ENCODE measurements around the gene TCF23.
"Not testable (repeated sequence)": the region's sequence is repeated elsewhere in the genome, so short reads cannot be mapped to it uniquely, and the experiment has no call there.

TCF23 gene

GRCh38 chr2:27109083-27109482 is 39.7 kb upstream of the TCF23 start:
- H3K4me3 ChIP-seq (ENCODE audit: low read length, poor library complexity, severe bottlenecking): no peak overlapping the region
- H2AFZ ChIP-seq (ENCODE audit: low read length): no peak overlapping the region
- H3K9me2 ChIP-seq (replicated peaks; ENCODE audit: low read depth, low read length): no peaks in the 10 kb centered on the region
- H3K9ac ChIP-seq (ENCODE audit: low read depth, low read length, poor library complexity, severe bottlenecking): no peak overlapping the region
- no peak for TF ChIP-seq CTCF (conservative IDR thresholded peaks at IDR 0.05; ENCODE audit: low read length)
- TF ChIP-seq EZH2phosphoT487 (IDR thresholded peaks at IDR 0.05; ENCODE audit: borderline replicate concordance): no peak
- no peaks in the 10 kb centered on the region for H3K27me3 ChIP-seq (ENCODE audit: insufficient read depth, low read length, poor library complexity, severe bottlenecking)
- no peaks in the 10 kb centered on the region for H3K36me3 ChIP-seq (ENCODE audit: insufficient read depth, low read length)
- no peaks in the 10 kb centered on the region for H3K79me2 ChIP-seq (ENCODE audit: insufficient read depth, low read length)
- no peak overlapping the region for H3K4me2 ChIP-seq (ENCODE audit: low read depth, low read length, poor library complexity, severe bottlenecking)
- H3F3A ChIP-seq (ENCODE audit: low read depth): no peaks in the 10 kb centered on the region; the same call in 1 of the 2 replicates
- H3K4me1 ChIP-seq (ENCODE audit: insufficient read depth, low read length, poor library complexity, severe bottlenecking): no peaks in the 10 kb centered on the region
- H3K9me3 ChIP-seq (ENCODE audit: insufficient read depth, low read depth, low read length): no peaks in the 10 kb centered on the region
- H4K20me1 ChIP-seq (ENCODE audit: insufficient read depth, low read length, poor library complexity, severe bottlenecking): no peaks in the 10 kb centered on the region

GRCh38 chr2:27110603-27111352 is 38.0 kb upstream of the TCF23 start:
- peak overlapping the region; percentile 53 for H3K4me2 ChIP-seq (ENCODE audit: low read depth, low read length, poor library complexity, severe bottlenecking)
- peak overlapping the region; percentile 40 for H3K4me3 ChIP-seq (ENCODE audit: low read length, poor library complexity, severe bottlenecking)
- not testable (repeated sequence) for H3K9ac ChIP-seq (ENCODE audit: low read depth, low read length, poor library complexity, severe bottlenecking); H3K27me3 ChIP-seq (ENCODE audit: insufficient read depth, low read length, poor library complexity, severe bottlenecking); H3F3A ChIP-seq (ENCODE audit: low read depth); H3K9me3 ChIP-seq (ENCODE audit: insufficient read depth, low read depth, low read length); H3K79me2 ChIP-seq (ENCODE audit: insufficient read depth, low read length); H3K9me2 ChIP-seq (replicated peaks; ENCODE audit: low read depth, low read length); H4K20me1 ChIP-seq (ENCODE audit: insufficient read depth, low read length, poor library complexity, severe bottlenecking); H3K4me1 ChIP-seq (ENCODE audit: insufficient read depth, low read length, poor library complexity, severe bottlenecking); H3K36me3 ChIP-seq (ENCODE audit: insufficient read depth, low read length)
- H2AFZ ChIP-seq (ENCODE audit: low read length): peak overlapping the region; percentile 77

GRCh38 chr2:27111392-27112078 is 37.3 kb upstream of the TCF23 start:
- not testable (repeated sequence) for H3K36me3 ChIP-seq (ENCODE audit: insufficient read depth, low read length); H3K4me2 ChIP-seq (ENCODE audit: low read depth, low read length, poor library complexity, severe bottlenecking); H3K27me3 ChIP-seq (ENCODE audit: insufficient read depth, low read length, poor library complexity, severe bottlenecking); H2AFZ ChIP-seq (ENCODE audit: low read length); H3K4me1 ChIP-seq (ENCODE audit: insufficient read depth, low read length, poor library complexity, severe bottlenecking); H3K9me3 ChIP-seq (ENCODE audit: insufficient read depth, low read depth, low read length); H3K9me2 ChIP-seq (replicated peaks; ENCODE audit: low read depth, low read length); H3F3A ChIP-seq (ENCODE audit: low read depth); H3K4me3 ChIP-seq (ENCODE audit: low read length, poor library complexity, severe bottlenecking); H3K9ac ChIP-seq (ENCODE audit: low read depth, low read length, poor library complexity, severe bottlenecking); H3K79me2 ChIP-seq (ENCODE audit: insufficient read depth, low read length); H4K20me1 ChIP-seq (ENCODE audit: insufficient read depth, low read length, poor library complexity, severe bottlenecking)

GRCh38 chr2:27115519-27115918 is 33.3 kb upstream of the TCF23 start:
- TF ChIP-seq CTCF (conservative IDR thresholded peaks at IDR 0.05; ENCODE audit: low read length) (no peak), EZH2phosphoT487 (IDR thresholded peaks at IDR 0.05; ENCODE audit: borderline replicate concordance) (no peak)
- H2AFZ ChIP-seq (ENCODE audit: low read length): no peak overlapping the region
- H3K9me3 ChIP-seq (ENCODE audit: insufficient read depth, low read depth, low read length): no peaks in the 10 kb centered on the region
- no peaks in the 10 kb centered on the region for H3K4me1 ChIP-seq (ENCODE audit: insufficient read depth, low read length, poor library complexity, severe bottlenecking)
- H4K20me1 ChIP-seq (ENCODE audit: insufficient read depth, low read length, poor library complexity, severe bottlenecking): no peaks in the 10 kb centered on the region
- H3K4me2 ChIP-seq (ENCODE audit: low read depth, low read length, poor library complexity, severe bottlenecking): no peak overlapping the region
- H3K79me2 ChIP-seq (ENCODE audit: insufficient read depth, low read length): no peaks in the 10 kb centered on the region
- H3K9ac ChIP-seq (ENCODE audit: low read depth, low read length, poor library complexity, severe bottlenecking): no peak overlapping the region
- no peaks in the 10 kb centered on the region; the same call in 1 of the 2 replicates for H3F3A ChIP-seq (ENCODE audit: low read depth)
- H3K36me3 ChIP-seq (ENCODE audit: insufficient read depth, low read length): no peaks in the 10 kb centered on the region
- H3K9me2 ChIP-seq (replicated peaks; ENCODE audit: low read depth, low read length): no peaks in the 10 kb centered on the region
- no peaks in the 10 kb centered on the region for H3K27me3 ChIP-seq (ENCODE audit: insufficient read depth, low read length, poor library complexity, severe bottlenecking)
- H3K4me3 ChIP-seq (ENCODE audit: low read length, poor library complexity, severe bottlenecking): no peak overlapping the region

All from Loucy (cell line).